DOHH2 (cell line): ENCODE data around the gene PHF21B.

ENCODE experiments used
- H3F3A ChIP-seq: fragments of 200-600 bp; sonication (generic), shearing (Covaris generic); 2 replicates; pipeline ENCODE4 v1.6.0; 2016; ENCODE audit warnings: antibody characterized with exemption, mild to moderate bottlenecking; ENCODE audit not compliant: control insufficient read depth, insufficient read depth
- H3K27ac ChIP-seq: fragments of 200-600 bp; sonication (generic); 2 replicates; pipeline ENCODE4 v1.5.1; 2014; ENCODE audit warnings: low read depth, mild to moderate bottlenecking, low read length, moderate library complexity
- H3K27me3 ChIP-seq: fragments of 200-600 bp; sonication (generic); 2 replicates; pipeline ENCODE4 v1.6.1; 2014; ENCODE audit warnings: mild to moderate bottlenecking, low read length, mixed read lengths; ENCODE audit not compliant: control insufficient read depth
- H3K36me3 ChIP-seq: fragments of 200-600 bp; sonication (generic); 2 replicates; pipeline ENCODE4 v1.6.1; 2014; ENCODE audit warnings: mild to moderate bottlenecking, low read length, moderate library complexity, mixed read lengths; ENCODE audit not compliant: control insufficient read depth
- H3K4me1 ChIP-seq: fragments of 200-600 bp; sonication (generic); 2 replicates; pipeline ENCODE4 v1.6.1; 2014; ENCODE audit warnings: mild to moderate bottlenecking, low read length, mixed read lengths; ENCODE audit not compliant: control insufficient read depth
- H3K4me2 ChIP-seq: fragments of 200-600 bp; sonication (generic); 2 replicates; pipeline ENCODE4 v1.6.0; 2014; ENCODE audit warnings: mild to moderate bottlenecking, low read length, moderate library complexity
- H3K4me3 ChIP-seq: fragments of 200-600 bp; sonication (generic); 2 replicates; pipeline ENCODE4 v1.5.1; 2014; ENCODE audit warnings: mild to moderate bottlenecking, low read length, mixed read lengths
- H3K79me2 ChIP-seq: fragments of 200-600 bp; sonication (generic); 2 replicates; pipeline ENCODE4 v1.6.1; 2014; ENCODE audit warnings: mild to moderate bottlenecking, low read length, mixed read lengths; ENCODE audit not compliant: control insufficient read depth
- H3K9me2 ChIP-seq: fragments of 200-600 bp; sonication (generic); replicated peaks from 2 replicates; pipeline ENCODE4 v1.6.1; 2014; ENCODE audit warnings: mild to moderate bottlenecking, low read length, mixed read lengths; ENCODE audit not compliant: control insufficient read depth
- H3K9me3 ChIP-seq: fragments of 200-600 bp; sonication (generic); 2 replicates; pipeline ENCODE4 v1.6.1; 2014; ENCODE audit warnings: antibody characterized with exemption, low read length, mixed read lengths; ENCODE audit not compliant: control insufficient read depth, insufficient read depth
- H4K20me1 ChIP-seq: fragments of 200-600 bp; sonication (generic); 2 replicates; pipeline ENCODE4 v1.6.0; 2014; ENCODE audit warnings: low read depth, mild to moderate bottlenecking, antibody characterized with exemption, low read length, moderate library complexity; ENCODE audit not compliant: control insufficient read depth, insufficient read depth
- CTCF ChIP-seq: fragments of 200-600 bp; sonication (generic); IDR thresholded peaks from one replicate; pipeline ENCODE4 v1.5.1; 2014; ENCODE audit warnings: antibody characterized with exemption, mild to moderate bottlenecking, low read depth, low read length; ENCODE audit not compliant: poor library complexity, severe bottlenecking
- EZH2phosphoT487 ChIP-seq: fragments of 200-600 bp; sonication (generic); IDR thresholded peaks from 2 replicates; pipeline ENCODE4 v1.6.1; 2017; ENCODE audit warnings: borderline replicate concordance, mild to moderate bottlenecking, antibody characterized with exemption, low read length, moderate library complexity, mixed read lengths

PHF21B gene

DNA sequence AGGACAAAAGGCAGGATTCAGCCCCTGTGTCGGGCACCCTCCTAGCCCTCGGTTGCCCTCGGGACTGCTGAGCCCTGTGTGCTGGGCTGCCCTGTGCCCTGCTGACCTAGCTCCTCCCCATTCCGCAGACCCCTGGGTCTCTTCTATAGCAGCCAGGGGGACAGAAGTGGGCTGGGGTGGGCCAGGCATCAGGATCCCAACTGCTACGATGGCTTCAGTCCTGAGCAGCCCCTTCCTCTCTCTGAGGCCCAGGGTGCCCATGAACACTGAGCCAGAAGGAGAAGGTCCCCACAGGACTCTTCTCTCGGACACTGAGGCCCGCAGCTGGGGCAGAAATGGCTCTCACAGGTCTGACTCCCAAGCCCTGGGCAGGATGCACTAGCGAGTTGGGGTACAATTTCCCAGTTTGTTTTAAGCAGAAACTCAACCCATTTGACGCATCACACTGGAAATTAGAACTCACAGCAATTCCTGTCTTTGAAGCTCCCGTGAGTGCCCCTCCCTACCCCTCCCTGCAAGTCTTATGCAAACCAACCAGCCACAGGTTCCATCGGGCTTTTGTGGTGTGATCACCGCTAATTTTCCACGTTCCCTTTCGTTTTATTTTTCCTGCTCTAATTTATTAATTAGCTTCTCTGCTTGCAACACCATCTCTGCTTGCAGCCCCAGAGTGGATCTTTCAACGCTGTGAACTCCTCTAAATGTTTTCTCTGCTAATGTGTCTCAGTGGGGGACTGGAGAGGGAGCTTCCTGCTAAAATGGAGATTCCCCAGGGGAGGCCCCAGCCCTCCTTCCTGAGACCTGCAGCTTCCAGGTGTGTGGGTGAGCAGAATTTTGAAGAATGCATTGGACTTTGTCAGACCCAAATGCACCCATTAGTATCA lies 56.7 kb downstream of the PHF21B start:
- no peak overlapping the region for H3K27ac ChIP-seq
- peaks cover 7% of the 10 kb centered on the region for H3K4me1 ChIP-seq
- TF ChIP-seq CTCF, result no peak
- TF ChIP-seq EZH2phosphoT487, result no peak
- no peaks in the 10 kb centered on the region for H3K9me3 ChIP-seq
- H3K27me3 ChIP-seq, result peaks cover 24% of the 10 kb centered on the region
- no peaks in the 10 kb centered on the region for H3K9me2 ChIP-seq
- H4K20me1 ChIP-seq, result no peaks in the 10 kb centered on the region
- no peaks in the 10 kb centered on the region for H3F3A ChIP-seq
- H3K4me3 ChIP-seq, result no peak overlapping the region
- no peaks in the 10 kb centered on the region for H3K79me2 ChIP-seq
- no peaks in the 10 kb centered on the region for H3K36me3 ChIP-seq
- no peak overlapping the region for H3K4me2 ChIP-seq

DNA sequence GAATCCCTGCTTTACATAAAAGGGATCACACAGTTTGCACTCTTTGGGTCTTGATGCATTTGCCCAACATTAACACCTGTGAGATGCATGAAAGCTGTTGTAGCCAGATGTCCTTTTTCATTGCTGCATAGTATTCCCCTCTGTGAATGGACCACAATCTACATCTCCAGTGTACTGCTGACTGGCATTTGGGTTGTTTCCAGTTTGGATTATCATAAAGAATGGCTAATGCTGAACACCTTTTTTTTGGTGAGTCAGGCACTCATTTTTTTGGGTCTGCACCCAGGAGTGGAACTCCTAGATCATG lies 58.3 kb downstream of the PHF21B start:
- H3K27me3 ChIP-seq, result peaks cover 24% of the 10 kb centered on the region
- no peak for TF ChIP-seq CTCF
- no peak for TF ChIP-seq EZH2phosphoT487
- no peaks in the 10 kb centered on the region for H3K79me2 ChIP-seq

DNA sequence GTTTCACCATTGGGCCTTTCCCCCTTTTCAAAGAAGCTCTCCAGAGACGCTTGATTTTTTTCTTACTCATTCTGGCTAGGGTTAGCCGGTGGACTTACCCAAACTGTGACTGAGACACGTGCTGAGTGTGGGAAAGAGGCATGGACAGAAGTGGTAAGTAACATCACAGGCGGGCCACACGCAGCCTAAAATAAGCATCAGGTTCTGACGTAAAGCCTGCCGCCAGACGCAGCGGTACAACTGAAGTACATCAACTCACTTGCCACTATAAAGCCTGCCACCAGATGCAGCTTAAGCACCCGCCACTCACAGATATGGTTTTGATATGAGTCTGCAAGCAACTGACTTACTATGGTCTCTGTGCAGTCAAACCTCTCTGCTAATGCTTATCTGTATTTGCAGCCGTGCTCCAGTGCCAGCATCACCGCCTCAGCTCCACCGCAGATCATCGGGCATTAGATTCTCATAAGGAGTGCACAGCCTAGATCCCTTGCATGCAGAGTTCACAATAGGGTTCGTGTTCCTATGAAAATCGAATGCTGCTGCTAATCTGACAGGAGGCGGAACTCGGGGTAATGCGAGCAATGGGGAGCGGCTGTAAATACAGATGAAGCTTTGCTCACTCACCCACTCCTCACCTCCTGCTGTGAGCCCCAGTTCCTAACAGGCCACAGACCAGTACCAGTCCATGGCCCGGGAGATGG lies 58.8 kb downstream of the PHF21B start:
- TF ChIP-seq CTCF (no peak), EZH2phosphoT487 (no peak)
- Histone ChIP-seq H3K9me3 (no peaks in the 10 kb centered on the region), H3K4me1 (peaks cover 7% of the 10 kb centered on the region), H3K27ac (no peak overlapping the region), H3K9me2 (no peaks in the 10 kb centered on the region), H3K79me2 (no peaks in the 10 kb centered on the region), H3F3A (no peaks in the 10 kb centered on the region), H3K4me3 (no peak overlapping the region), H4K20me1 (no peaks in the 10 kb centered on the region), H3K36me3 (no peaks in the 10 kb centered on the region), H3K4me2 (no peak overlapping the region), H3K27me3 (peaks cover 24% of the 10 kb centered on the region)

More for the DNA sequence above, 58.3 kb downstream of the PHF21B start:
- H3K36me3 ChIP-seq, result no peaks in the 10 kb centered on the region
- peaks cover 7% of the 10 kb centered on the region for H3K4me1 ChIP-seq
- no peaks in the 10 kb centered on the region for H3F3A ChIP-seq
- H3K4me2 ChIP-seq, result no peak overlapping the region
- H3K9me2 ChIP-seq, result no peaks in the 10 kb centered on the region
- no peaks in the 10 kb centered on the region for H3K9me3 ChIP-seq
- no peaks in the 10 kb centered on the region for H4K20me1 ChIP-seq
- no peak overlapping the region for H3K4me3 ChIP-seq
- H3K27ac ChIP-seq, result no peak overlapping the region
